Measurements from ENCODE around the gene CDH13. TPM values are rescaled to one million over a fixed set of nuclear protein-coding genes. Genes with fewer than 3 reads are reported as not detected.

The CDH13 gene
- total and polyA plus RNA-seq, 9 of the 15 experiments (the other 6 are each of a cell fraction or from before 2014, with no cell fraction given): 0.03 TPM; not detected in 8

DNA sequence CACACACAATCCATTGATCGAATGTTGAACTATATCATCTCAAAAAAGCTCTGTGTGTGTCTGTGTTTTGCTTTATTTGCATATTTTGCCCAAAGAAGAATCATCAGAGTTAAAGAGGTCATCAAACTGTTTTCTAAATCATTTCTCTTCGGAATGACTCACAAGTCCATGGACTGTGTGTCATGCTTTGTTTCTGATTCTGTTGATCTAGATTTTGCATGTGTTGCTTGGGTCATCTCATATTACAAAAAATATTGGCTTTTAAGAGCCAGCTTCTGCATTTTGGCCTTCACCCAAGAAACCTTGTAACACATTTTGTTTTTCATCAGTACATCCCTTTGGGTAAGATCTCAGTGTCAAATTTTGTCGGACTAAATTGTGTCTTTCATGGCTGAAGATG is 709.8 kb downstream of the CDH13 start:
- H3K27me3 ChIP-seq (ENCODE audit: control insufficient read depth in 2 of 2, insufficient read depth in 2 of 2, low read length in 2 of 2): no peaks in the 10 kb centered on the region
- intact Hi-C loops (cut with micrococcal nuclease) (no loop called here), in situ Hi-C loops (cut with MboI) (no loop called here)
- no peaks in the 10 kb centered on the region for H3K79me2 ChIP-seq (ENCODE audit: control insufficient read depth, insufficient read depth, low read length)
- DNase-seq (ENCODE audit: extremely low read depth in 1 of 4, low spot score in 3 of 4) (no peak), ATAC-seq (no peak), FAIRE-seq (no peak)
- no peak overlapping the region for H3K27ac ChIP-seq (ENCODE audit: extremely low read depth, low read depth, low read length)
- no peak for TF ChIP-seq SIN3B (IDR thresholded peaks at IDR 0.05; ENCODE audit: low read depth)
- TF ChIP-seq, protein P1, sequence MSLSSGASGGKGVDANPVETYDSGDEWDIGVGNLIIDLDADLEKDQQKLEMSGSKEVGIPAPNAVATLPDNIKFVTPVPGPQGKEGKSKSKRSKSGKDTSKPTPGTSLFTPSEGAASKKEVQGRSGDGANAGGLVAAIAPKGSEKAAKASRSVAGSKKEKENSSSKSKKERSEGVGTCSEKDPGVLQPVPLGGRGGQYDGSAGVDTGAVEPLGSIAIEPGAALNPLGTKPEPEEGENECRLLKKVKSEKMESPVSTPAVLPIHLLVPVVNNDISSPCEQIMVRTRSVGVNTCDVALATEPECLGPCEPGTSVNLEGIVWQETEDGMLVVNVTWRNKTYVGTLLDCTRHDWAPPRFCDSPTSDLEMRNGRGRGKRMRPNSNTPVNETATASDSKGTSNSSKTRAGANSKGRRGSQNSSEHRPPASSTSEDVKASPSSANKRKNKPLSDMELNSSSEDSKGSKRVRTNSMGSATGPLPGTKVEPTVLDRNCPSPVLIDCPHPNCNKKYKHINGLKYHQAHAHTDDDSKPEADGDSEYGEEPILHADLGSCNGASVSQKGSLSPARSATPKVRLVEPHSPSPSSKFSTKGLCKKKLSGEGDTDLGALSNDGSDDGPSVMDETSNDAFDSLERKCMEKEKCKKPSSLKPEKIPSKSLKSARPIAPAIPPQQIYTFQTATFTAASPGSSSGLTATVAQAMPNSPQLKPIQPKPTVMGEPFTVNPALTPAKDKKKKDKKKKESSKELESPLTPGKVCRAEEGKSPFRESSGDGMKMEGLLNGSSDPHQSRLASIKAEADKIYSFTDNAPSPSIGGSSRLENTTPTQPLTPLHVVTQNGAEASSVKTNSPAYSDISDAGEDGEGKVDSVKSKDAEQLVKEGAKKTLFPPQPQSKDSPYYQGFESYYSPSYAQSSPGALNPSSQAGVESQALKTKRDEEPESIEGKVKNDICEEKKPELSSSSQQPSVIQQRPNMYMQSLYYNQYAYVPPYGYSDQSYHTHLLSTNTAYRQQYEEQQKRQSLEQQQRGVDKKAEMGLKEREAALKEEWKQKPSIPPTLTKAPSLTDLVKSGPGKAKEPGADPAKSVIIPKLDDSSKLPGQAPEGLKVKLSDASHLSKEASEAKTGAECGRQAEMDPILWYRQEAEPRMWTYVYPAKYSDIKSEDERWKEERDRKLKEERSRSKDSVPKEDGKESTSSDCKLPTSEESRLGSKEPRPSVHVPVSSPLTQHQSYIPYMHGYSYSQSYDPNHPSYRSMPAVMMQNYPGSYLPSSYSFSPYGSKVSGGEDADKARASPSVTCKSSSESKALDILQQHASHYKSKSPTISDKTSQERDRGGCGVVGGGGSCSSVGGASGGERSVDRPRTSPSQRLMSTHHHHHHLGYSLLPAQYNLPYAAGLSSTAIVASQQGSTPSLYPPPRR (CRISPR knock-in tag; IDR thresholded peaks at IDR 0.05; ENCODE audit: borderline replicate concordance): no peak
- TF ChIP-seq BCOR (IDR thresholded peaks at IDR 0.05): no peak
- TF ChIP-seq RBM17 (IDR thresholded peaks at IDR 0.05; ENCODE audit: borderline replicate concordance, low read depth, low read length): no peak
- no peak for TF ChIP-seq LCOR (CRISPR knock-in tag; IDR thresholded peaks at IDR 0.05)
- no peak for TF ChIP-seq RFX7 (CRISPR knock-in tag; IDR thresholded peaks at IDR 0.05)
- no peak for TF ChIP-seq TCF3 (CRISPR knock-in tag; IDR thresholded peaks at IDR 0.05)
- no peak for TF ChIP-seq NFIX (CRISPR knock-in tag; IDR thresholded peaks at IDR 0.05; ENCODE audit: low read depth)
- TF ChIP-seq EP300 (IDR thresholded peaks at IDR 0.05; ENCODE audit: low read length): no peak
- no peak for TF ChIP-seq EHMT2 (IDR thresholded peaks at IDR 0.05)
- no peak for TF ChIP-seq ZNF253 (CRISPR knock-in tag; conservative IDR thresholded peaks at IDR 0.05)
- no peak for TF ChIP-seq HMG20A (CRISPR knock-in tag; conservative IDR thresholded peaks at IDR 0.05)
- H3K9me1 ChIP-seq (ENCODE audit: control insufficient read depth, insufficient read depth, low read length): no peaks in the 10 kb centered on the region
- BruUV-seq (replicated peaks): no TSS peak
- H3K4me1 ChIP-seq (replicated peaks in 1 of 2; ENCODE audit: control insufficient read depth in 2 of 2, insufficient read depth in 2 of 2, low read length in 2 of 2): no peaks in the 10 kb centered on the region
- no peak overlapping the region for H2AFZ ChIP-seq (ENCODE audit: low read depth, low read length)
- no peak overlapping the region for H3K4me2 ChIP-seq (ENCODE audit: insufficient read depth, low read length)
- H3K36me3 ChIP-seq (ENCODE audit: control insufficient read depth, insufficient read depth, low read length): no peaks in the 10 kb centered on the region
- CTCF ChIA-PET (ENCODE audit: low intra/inter-chr PET ratio): no interaction called here
- H4K20me1 ChIP-seq (replicated peaks; ENCODE audit: control insufficient read depth, insufficient read depth, low read length): no peaks in the 10 kb centered on the region
- H3K4me3 ChIP-seq: no peak overlapping the region
- no peaks in the 10 kb centered on the region; the same call in 1 of the 2 replicates for H3K9me3 ChIP-seq (replicated peaks; ENCODE audit: control insufficient read depth, insufficient read depth, low read depth, low read length)
- no peak overlapping the region for H3K9ac ChIP-seq (ENCODE audit: insufficient read depth in 1 of 2, low read depth in 2 of 2, low read length in 2 of 2)
- WGBS (ENCODE audit: insufficient coverage, low coverage, missing lambda C conversion rate): 2% methylated on average over 3 of the region's 3 CpGs
- POLR2A ChIA-PET: no interaction called here

All from K562 (cell line).